Fibroblast of skin of right quadriceps (primary cell): ENCODE measurements around the gene SLC2A10.

Experiments used
- DNase-seq: peaks from one replicate; pipeline ENCODE4 v3.0.0-alpha.2; 2013

Gene SLC2A10

DNA sequence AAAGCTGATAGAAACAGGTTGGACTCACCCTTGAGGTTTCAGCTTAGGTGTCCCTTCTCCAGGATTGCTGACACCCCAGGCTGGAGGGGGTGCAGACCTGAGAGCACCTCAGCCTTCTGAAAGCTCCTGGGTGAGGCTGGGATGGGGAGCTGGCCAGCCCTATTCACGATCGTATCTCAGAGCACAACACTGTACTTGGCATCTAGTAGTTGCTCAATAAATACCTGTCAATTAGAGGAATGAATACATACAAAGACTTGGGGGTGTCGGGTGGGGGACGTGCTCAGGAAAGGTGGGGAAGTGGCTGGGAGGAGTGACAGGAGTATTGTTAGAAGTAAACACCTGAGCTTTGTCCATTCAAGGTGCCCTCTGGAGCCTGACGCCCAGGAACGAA lies 61.7 kb downstream of the SLC2A10 start:
- no peak for DNase-seq

DNA sequence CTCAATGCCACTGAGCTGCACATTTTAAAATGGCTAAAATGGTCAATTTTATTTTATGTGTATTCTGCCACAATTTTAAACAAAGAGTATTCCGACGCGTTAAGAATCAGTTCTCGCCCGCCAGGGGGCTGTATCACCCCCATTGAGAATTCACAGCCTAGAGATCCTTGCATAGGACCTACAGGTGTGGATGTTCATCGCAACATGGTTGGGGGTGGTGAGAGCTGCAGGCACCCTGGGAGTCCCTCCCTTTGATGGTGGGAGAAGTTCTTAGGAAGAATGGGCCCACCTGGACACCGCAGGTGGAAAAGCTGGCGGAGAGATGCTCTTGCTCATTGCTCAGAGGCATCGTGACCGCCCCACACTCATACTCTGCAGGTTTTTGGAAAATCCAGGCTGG lies 63.5 kb downstream of the SLC2A10 start:
- DNase-seq: no peak

DNA sequence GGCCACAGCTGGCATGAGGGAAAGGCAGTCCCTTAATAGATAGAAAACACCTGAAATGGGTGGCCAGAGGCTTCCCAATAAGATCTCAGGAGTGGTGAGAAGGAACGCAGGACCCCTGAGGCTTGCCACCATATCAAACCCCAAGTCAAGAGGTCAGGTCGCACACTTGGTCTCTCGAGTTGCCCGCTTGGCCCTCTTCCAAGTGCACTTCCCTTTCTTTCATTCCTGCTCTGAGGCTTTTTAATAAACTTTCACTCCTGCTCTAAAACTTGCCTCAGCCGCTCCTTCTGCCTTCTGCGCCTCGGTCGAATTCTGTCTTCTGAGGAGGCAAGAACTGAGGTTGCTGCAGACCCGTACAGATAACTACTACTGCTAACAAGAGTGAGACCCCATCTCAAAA lies 64.2 kb downstream of the SLC2A10 start:
- DNase-seq: no peak

DNA sequence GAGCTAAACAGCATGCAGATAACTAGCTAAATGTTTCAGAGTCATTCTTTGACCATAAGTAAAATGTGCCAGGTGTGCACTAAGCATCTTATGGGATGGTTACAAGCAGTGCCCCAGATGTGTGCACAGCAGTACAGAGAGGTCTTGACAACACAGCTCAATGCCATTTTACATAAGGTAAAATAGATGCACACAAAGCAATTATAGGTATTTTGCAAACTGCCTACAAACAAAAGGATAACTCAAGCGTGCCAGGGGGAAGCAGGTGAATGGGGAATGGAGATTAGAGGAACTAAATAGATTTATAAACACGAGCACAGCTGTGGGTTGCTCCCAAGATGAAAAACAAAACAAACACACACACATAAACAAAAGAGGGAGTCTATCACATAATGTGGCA lies 64.8 kb downstream of the SLC2A10 start:
- no peak for DNase-seq

DNA sequence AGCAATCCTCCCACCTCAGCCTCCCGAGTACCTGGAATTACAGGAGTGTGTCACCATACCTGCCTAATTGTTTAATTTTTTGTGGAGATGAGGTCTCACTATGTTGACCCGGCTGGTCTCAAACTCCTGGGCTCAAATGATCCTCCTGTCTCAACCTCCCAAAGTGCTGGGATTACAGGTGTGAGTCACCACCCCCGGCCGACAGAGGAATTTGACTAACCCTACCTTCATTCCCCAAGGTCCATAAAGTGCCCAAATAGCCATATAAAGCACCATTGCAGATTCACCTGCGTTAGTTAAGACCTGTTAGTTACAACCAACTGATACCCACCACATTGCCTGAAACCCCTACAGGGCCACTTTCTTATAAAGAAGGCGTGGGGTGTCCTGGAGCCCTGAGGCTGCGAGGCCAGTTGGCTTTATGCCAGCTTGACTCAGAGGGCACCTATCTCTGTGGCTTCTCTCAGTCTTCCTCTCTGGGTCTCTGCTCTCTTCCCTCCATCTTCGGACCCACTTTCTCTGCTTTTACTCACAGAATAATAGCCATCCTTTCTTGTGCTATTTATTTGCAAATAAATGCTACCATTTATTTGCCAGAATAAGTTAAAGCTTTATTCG lies 65.6 kb downstream of the SLC2A10 start:
- no peak for DNase-seq

GRCh38 chr20:46775806-46776205 lies 66.4 kb downstream of the SLC2A10 start:
- DNase-seq: peak; percentile 10

- no peak for DNase-seq
Measured at GRCh38 chr20:46777331-46777730, 67.9 kb downstream of the SLC2A10 start.

DNA sequence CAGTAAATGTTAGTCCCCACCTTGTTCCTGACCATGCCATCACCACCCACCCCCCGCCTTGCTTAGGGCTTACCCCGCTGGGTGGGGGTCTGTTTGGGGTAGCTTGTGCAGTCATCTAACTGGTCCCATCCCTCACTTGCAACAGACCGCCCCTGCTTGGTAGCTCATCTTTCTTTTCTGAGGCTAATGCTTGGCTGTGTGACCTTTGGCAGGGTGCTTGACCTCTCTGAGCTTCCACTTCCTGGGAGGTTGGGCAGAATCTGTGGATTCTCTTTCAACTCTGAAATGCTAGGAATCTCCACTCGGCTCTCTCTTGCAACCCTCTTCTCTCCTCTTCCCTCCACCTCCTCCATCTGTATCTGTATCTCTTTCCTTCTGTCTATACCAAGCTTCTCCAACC lies 70.4 kb downstream of the SLC2A10 start:
- no peak for DNase-seq

DNA sequence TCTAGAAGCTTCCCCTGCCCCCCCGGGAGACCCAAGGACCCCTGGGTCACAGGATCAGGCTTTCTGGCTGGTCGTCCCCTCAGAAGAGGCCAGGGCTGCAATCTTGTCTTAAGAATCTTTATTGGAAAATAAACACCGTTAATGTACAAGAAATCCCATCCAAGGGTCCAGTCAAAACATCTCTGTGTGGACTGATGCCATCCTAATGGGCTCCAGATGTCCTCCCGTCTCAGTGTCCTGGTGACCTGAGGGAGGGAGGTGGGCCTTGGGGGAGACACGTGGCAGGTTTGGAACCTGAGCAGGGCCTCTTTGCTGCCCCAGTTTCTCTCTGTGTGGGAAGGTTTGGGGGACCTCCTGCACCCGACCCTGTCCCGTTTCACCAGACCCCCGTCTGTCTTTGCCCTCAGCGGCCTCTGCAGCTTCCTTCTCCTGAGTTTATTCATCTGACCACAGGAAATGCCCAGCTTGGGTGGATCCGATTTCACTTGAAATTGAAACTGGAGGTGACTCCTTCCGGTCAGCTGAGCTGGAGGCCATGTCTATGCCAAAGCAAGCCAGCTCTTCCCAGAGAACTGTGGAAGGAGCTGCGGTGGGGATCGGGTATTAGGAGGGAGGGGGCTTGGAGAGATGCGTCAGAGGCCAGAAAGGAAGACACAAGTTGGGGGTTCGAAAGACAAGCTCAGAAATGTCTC lies 75.1 kb downstream of the SLC2A10 start:
- DNase-seq: peak; percentile 23
